HL-60 (cell line): Measurements from ENCODE around the gene DUS2.

Experiments
- CTCF ChIP-seq: IDR thresholded peaks from one replicate; pipeline ENCODE4 v1.5.1; 2011; ENCODE audit warnings: low read length, control low read depth, inconsistent platforms; ENCODE audit not compliant: insufficient read depth
- GABPA ChIP-seq: IDR thresholded peaks from 2 replicates; pipeline ENCODE4 v1.6.1; 2012; ENCODE audit warnings: low read depth
- POLR2AphosphoS5 ChIP-seq: IDR thresholded peaks from 2 replicates; pipeline ENCODE4 v1.6.1; 2012; ENCODE audit warnings: low read depth
- REST ChIP-seq: IDR thresholded peaks from 2 replicates; pipeline ENCODE4 v1.6.1; 2012; ENCODE audit warnings: low read depth; ENCODE audit not compliant: insufficient replicate concordance
- SPI1 ChIP-seq: IDR thresholded peaks from 2 replicates; pipeline ENCODE4 v1.6.1; 2012; ENCODE audit warnings: low read depth, mild to moderate bottlenecking, borderline replicate concordance

GRCh38 chr16:68090130-68090529 is 67.0 kb downstream of the DUS2 start:
- TF ChIP-seq CTCF, result no peak
- no peak for TF ChIP-seq SPI1
- no peak for TF ChIP-seq GABPA
- no peak for TF ChIP-seq POLR2AphosphoS5
- TF ChIP-seq REST, result no peak
